GM12872 (cell line): ENCODE results near the gene ZDHHC12.

ENCODE experiments used
- CTCF ChIP-seq: IDR thresholded peaks from 3 replicates; pipeline ENCODE4 v1.5.1; 2011; ENCODE audit warnings: low read depth, mild to moderate bottlenecking, low read length, moderate library complexity; ENCODE audit not compliant: insufficient read depth

Gene ZDHHC12

GRCh38 chr9:128702949-128703615, 20.8 kb downstream of the ZDHHC12 start:
- TF ChIP-seq CTCF: no peak

GRCh38 chr9:128702445-128702948, 21.4 kb downstream of the ZDHHC12 start, which contains the start of gene PKN3:
Gene PKN3 (plus strand): TSS chr9:128702503. CDS start chr9:128702916, 413 bp downstream.
- peak; percentile 84 for TF ChIP-seq CTCF

DNA sequence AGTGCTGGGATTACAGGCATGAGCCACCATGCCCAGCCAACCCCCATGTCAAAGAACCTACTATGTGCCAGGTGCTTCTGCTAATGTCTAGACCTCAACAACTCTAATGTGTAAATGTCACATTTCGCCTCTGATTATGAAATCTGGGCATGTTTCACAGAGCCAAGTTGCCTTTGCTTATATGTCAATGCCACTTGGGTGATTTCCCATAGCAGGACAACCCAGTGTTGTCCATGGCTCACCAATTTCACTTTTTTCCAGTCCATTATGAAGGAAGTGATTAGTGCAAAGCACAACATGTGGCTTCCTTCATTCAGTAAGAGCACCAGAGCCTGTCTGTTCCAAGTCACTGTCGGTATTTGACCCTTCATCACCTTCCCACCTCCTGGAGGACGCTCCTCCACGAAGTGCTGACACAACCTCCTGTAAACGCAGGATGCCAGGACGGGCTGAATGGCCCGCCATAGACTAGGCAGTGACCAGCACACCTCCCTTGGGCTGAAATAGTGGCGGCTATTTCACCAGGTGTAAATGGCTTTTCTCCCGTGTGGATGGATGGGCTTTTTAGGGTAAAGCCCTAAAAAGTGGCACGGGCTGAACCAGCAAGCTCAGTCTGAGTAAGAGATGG, 22.6 kb downstream of the ZDHHC12 start:
- no peak for TF ChIP-seq CTCF

- no peak for TF ChIP-seq CTCF
Measured at GRCh38 chr9:128696923-128697707, 26.8 kb downstream of the ZDHHC12 start.

GRCh38 chr9:128694344-128694743, 29.6 kb downstream of the ZDHHC12 start:
- no peak for TF ChIP-seq CTCF

DNA sequence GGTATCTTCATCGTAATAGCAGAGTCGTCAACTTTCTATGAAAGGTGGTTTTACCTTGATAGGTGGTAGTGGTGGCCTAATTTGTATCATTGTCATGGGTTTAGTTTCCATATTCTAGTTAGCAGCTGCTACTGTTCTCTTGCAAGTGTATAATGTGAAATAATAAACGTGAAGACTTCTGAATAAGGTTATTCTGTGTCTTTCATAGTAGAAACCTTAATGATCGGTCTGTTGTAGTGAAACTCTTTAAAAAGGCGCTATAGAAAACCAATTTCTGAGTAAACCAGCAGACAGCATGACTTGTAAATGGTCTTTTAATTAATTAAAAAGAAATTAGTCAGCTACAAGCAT, 33.3 kb downstream of the ZDHHC12 start:
- no peak for TF ChIP-seq CTCF
